HG02852 (cell line): ENCODE results near the gene RNF213.

Experiments
- ATAC-seq: cut with Tn5 transposase; IDR thresholded peaks from one replicate; pipeline ENCODE4 v1.9.1; 2021; ENCODE audit warnings: mild to moderate bottlenecking, moderate library complexity; ENCODE audit not compliant: unreplicated experiment

RNF213 gene

DNA sequence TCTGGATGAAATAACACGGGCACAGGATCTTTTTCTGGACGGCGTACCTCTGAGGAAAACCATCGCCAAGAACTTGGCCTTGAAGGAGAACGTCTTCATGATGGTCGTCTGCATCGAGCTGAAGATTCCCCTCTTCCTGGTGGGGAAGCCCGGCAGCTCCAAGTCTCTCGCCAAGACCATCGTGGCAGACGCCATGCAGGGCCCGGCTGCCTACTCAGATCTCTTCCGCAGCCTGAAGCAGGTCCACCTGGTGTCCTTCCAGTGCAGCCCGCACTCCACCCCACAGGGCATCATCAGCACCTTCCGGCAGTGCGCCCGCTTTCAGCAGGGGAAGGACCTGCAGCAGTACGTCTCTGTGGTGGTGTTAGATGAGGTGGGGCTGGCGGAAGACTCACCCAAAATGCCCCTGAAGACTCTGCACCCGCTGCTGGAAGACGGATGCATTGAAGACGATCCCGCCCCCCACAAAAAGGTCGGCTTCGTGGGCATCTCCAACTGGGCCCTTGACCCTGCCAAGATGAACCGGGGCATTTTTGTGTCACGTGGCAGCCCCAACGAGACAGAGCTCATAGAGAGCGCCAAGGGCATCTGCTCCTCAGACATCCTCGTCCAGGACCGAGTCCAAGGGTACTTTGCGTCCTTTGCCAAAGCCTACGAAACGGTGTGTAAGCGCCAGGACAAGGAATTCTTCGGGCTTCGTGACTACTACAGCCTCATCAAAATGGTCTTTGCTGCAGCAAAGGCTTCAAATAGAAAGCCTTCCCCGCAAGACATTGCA lies 86.0 kb downstream of the RNF213 start:
- ATAC-seq = no peak

DNA sequence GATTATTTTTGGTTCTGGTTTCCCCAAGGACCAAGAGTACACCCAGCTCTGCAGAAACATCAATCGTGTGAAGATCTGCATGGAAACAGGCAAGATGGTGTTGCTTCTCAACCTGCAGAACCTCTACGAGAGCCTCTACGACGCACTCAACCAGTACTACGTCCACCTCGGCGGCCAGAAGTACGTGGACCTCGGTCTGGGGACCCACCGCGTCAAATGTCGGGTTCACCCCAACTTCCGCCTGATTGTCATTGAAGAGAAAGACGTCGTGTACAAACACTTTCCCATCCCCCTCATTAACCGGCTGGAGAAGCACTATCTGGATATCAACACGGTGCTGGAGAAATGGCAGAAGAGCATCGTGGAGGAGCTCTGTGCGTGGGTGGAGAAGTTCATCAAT lies 86.9 kb downstream of the RNF213 start:
- ATAC-seq = no peak

DNA sequence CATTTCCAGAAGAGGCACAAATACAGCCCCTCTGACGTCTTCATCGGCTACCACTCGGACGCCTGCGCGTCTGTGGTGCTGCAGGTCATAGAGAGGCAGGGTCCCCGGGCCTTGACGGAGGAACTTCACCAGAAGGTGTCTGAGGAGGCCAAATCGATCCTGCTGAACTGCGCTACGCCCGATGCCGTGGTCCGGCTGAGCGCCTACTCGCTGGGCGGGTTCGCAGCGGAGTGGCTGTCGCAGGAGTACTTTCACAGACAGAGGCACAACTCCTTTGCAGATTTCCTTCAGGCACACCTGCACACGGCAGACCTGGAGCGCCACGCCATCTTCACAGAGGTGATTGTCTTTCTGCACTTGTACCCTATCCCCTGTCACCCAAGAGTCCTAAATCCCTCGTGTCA lies 87.3 kb downstream of the RNF213 start:
- ATAC-seq = no peak

DNA sequence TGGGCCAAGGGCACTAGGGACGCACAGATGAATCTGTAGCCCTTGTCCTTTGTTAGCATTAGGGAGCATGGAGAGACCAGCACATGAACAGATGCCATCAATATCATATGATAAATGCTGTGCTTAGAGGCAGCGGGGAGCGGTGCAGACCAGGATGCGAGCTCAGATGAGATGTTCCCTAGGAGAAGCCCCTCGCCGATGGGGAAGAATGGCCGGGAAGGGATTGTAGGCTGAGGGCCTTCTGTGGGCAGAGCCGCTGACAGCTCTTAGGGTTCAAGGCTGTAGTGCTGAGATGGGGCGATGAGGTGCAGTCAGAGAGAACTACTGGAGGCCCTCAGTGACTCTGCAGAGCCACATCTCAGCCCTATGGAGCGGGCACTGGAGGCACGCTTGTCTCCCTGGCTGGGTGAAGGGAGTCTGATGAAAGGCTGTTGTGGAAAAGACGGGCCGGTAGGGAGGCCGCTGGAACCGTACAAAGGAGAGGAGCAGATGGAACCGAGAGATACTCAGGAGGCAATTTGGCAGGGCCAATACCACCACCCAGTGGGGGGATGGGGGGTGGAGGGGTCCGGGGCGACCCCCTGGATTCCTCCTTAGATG lies 88.0 kb downstream of the RNF213 start:
- no peak for ATAC-seq

DNA sequence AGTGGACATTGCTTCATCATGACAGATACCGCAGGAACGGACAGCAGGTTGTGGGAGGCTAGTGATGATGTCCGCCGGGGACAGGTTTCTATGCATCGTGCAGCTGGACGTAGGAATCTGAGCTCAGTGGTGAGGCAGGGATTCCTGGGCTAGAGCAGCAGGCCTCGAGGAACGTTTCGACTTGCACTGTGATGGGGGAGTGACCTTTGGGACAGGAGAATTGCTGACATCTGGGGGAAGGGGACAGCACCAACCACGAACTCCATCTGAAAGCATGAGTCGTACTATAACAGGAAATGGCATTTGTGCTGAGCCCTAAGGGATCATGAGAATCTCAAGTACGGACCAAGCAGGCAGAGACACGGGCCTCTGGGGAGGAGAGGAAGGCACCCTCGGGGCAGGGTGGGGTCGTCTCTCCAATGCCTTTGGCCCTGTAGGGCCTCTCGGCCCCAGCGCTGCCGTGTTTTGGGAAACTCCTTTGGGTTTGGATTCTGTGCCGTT lies 88.5 kb downstream of the RNF213 start:
- ATAC-seq = no peak

DNA sequence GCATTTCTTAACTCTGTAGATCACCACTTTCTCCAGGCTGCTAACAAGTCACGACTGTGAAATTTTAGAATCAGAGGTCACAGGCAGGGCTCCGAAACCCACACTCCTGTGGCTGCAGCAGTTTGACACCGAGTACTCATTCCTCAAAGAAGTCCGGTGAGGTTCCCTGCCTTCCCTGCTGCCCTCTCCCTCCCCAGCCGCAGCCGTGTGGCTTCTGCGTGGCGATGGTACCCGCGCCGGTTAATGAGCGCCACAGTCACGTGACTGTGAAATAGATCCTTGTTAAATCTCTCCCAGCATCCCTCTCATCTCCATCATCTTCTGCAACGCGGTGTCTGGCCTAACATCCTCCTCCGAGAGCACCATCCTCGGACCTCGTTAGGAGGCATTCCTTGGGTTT lies 89.1 kb downstream of the RNF213 start:
- ATAC-seq = no peak

DNA sequence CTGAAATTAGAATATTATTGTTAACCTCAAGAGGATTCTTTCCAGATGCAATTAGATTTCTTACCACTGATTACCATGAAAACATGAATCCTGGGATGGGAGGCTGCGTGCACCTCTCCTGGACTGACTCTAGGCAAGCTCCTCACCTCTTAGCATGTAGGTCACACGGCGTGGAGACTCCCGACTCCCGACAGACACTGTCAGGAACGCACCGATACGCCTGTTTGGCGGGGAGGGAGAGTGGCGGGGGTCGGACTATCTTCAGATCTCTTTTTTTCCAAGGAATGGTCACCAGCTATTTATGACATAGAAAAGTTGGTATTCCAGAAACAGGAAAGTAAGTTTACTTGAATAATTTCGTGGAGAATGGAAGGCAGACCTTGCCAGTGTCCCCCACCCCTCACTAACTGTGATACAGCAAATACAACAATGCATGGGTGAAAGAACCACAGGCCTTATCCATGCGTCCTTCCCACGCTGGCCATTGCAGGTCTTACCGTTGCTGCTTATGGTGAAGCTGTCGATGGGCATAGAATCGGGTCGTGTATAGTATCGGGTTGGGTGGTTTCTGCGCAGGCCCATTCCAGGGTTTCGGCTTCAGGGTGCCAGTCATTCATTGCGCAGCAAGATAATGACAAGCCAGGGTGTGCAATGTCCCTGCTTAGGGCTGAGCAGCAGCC lies 91.7 kb downstream of the RNF213 start:
- no peak for ATAC-seq

DNA sequence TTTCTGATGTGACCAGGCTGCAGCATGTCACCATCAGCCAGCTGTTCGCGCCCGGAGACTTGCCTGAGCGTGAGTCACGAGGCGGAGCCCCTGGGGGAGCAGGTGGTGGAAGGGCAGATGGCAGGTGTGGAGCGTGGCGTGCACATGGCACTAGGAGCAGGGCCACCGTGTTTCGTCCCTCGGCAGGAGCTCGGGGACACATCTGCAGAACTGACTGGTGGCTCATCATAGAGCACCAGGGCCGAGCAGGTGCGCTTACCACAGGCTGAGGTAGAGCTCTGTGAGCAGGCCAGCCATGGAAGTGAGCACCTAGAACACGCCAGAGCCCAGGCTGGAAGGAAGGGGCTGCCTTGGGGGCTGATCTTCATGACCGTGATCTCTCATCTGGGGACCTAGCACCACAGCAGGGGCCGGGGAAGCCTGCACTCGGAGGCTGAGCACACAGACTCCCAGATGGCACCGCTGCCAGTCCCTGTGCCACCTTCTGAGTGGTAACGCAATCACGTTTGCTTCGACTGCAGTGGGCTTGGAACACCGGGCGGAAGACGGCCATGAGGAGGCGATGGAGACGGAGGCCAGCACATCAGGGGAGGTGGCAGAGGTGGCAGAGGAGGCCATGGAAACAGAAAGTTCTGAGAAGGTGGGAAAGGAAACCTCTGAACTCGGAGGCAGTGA lies 92.5 kb downstream of the RNF213 start:
- no peak for ATAC-seq

DNA sequence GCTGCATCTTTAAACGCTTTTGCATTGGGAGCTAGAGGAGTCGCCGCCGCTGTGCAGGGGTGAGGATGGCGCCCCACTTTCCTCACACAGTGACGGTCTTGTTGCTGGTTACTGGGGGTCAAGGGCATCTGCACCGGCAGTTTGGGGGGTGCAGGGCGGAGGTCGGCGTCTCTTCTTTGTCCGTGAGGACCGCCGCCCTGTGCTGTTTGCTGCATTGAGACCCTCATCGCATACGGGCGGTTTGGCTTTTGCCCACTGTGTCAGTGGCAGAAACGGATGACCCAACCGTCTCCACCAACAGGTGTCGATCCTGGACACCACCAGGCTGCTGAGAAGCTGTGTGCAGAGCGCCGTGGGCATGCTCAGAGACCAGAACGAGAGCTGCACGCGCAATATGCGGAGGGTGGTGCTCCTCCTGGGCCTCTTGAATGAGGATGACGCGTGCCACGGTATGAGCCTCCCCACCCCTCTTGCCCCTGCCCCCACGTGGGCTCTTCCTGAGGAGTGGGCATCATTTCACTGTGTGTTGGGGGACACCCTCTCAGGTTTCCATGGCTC lies 93.1 kb downstream of the RNF213 start:
- ATAC-seq = no peak

DNA sequence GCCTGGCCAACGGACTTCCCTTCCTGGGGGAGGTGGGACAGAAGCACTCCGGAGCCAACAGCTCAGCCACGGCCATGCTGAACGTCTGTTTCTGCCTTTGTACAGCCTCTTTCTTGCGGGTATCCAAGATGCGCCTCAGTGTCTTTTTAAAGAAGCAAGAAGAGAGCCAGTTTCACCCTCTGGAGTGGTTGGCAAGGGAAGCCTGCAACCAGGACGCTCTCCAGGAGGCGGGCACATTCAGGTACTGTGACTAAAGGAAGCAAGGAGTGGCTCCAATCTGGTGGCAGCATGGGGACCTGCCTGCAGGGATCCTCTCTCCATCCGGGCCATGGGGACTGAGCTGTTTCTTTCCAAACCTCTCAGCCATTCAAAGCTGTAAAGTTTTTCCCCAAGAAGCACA lies 93.7 kb downstream of the RNF213 start:
- ATAC-seq = no peak

DNA sequence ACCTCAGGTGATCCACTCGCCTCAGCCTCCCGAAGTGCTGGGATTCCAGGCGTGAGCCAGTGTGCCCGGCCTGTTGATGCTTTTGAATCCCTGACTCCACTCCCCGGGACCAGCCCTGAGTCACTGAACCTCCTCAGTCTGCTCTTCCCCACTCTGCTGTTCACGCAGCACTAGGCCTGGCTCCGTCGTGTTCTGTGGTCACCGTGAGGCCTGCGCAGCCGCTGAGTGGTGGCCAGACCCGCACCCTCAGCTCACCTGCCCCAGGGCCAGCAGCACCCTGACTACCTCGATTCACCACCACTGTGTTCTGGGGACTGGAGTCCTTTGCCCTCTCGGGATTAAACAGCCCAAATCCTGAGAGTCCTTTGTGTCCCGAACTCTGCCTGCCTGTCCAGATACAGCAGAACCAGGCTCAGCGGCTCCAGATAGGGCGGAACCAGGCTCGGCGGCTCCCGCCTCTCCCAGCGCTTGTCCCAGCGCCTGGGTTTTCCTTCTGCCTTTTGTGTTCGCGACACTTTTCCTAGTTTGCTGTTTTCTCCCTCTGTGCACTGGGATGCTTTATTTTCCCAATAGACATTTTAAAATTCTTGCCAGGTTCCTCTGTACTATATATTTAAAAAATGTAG lies 95.7 kb downstream of the RNF213 start:
- ATAC-seq = no peak

DNA sequence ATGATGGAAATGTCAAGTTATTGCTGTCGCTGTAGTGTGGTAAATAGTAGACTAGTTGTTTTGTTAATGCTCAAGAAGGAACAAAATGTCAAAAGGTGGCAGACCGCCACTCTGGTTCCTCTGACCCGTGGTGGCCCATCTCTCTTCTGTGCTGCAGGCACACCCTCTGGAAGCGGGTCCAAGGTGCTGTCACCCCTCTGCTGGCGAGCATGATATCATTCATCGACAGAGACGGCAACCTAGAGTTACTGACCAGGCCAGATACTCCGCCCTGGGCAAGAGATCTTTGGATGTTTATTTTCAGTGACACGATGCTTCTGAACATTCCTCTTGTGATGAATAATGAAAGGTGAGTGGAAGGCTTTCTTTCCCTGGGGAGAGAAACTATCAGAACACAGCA lies 97.5 kb downstream of the RNF213 start:
- no peak for ATAC-seq

DNA sequence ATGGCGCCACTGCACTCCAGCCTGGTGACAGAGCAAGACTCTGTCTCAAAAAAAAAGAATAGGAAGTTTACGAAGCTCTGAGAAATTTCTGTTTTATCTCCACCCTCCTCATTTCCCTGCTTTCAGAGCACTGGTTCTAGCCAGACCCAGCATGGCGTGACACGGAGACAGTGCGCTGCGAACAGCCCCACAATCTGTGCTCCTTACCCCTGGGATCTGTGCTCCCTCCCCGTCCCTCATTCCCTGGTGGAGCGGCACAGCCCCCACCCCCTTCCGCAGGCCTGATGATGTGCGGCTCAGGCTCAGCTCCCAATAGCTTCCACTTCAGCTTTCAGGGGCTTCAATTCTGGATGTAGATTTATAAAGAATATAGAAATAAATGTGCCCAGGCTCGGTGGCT lies 98.2 kb downstream of the RNF213 start:
- ATAC-seq = no peak

DNA sequence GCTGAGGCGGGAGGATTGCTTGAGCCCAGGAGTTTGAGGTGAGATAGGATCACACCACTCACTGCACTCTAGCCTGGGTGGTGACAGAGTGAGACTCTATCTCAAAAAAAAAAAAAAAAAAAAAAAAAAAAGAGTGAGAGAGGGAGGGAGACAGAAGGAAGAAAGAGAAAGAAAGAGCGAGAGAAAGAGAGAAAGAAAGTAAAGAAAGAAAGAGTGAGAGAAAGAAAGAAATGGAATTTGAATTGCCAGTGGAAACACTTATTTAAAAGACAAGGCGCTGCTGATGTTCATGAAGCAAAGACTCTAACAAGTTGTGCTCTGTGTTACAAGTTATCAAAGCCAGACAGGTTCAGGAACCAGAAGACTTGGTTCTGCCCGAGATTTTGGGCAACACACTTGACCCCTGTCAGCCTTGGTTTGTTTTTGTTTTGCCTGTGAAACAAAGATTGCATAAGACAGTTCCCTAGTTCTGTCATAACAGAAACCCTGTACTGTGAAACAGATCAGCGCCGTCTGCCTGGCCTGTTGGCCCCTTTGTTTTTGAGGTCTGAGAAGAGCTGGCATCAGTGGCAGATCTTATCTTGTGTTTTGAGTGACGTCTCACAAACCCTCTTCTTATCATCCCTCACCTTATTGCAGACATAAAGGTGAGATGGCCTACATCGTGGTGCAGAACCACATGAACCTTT lies 98.9 kb downstream of the RNF213 start:
- ATAC-seq = no peak

DNA sequence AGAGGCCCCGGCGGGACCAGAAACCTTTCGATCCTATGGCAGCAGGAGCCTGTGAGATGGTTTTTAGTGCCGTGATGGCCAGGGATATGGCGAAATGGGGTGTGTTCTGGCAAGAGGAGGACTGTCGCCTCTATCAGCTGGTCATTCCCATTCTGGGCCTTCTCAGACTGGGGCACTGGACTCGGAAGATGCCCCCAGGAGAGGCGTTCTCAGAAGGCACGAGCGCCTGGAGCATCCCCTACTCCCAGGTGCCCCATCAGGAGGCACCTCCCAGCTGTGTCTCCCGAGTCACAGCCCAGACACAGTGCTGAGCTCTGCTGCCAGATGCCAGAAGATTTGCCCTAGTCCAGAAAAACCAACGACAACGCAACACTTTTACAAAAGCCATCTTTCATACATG lies 99.7 kb downstream of the RNF213 start:
- ATAC-seq = no peak

DNA sequence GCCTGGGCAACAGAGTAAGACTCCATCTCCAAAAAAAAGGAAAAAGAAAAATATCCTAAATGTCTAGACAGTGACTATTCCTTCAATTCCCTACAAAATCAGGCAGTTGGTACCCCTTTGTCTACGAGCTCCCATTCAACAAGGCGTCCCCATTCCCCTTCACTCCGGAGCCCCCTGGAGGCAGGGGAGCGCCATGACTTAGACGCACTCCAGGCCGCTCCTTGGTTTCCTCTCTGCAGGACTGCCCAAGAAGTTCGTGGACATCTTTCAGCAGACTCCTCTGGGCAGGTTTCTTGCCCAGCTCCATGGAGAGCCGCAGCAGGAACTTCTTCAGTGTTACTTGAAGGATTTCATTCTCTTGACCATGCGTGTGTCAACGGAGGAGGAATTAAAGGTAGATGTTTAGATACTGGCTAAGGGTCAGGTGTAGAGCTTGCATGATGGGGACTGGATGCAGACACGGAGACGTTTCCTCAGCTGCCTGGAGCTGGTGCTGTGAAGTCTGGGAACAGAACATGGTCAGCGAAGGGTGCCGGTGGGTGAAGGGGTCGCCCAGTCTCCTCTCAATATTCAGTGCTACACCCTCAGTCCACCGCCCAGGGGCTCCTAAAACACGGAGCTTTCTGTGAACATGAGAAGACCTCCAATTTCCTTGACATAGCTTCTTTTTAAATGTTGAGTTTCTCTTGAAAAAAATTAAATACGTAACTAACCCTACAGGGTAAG lies 101.0 kb downstream of the RNF213 start:
- no peak for ATAC-seq

DNA sequence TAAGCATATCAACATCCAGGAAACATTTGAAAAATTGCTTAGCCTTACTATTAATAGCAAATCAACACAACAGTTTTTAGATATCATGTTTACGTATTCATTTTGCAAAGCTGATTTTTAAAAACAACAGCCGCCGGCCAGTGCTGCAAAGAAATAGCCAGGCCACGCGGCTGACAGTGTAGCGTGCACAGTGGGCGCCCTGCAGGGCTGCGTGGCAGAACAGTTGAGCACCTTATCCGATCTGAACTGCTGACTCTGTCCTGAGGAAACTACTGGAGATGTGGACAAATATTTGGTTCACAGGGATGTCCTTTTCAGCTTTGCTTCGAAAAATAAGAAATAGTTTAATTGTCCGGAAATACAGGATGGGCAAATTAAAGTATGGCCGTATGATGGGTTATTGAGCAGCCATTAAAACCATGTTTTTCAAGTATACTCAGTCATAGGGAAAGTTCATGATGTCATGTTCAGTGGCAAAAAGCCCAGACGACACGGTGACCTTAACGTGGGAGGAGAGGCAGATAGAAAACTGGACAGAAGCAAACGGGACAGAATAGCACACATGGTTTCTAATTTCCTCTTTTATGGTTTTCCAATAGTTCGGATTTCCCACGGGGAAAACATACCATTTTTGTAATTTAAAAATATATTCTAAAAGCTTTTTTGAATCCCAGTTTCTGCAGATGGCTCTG lies 101.9 kb downstream of the RNF213 start:
- ATAC-seq = no peak

DNA sequence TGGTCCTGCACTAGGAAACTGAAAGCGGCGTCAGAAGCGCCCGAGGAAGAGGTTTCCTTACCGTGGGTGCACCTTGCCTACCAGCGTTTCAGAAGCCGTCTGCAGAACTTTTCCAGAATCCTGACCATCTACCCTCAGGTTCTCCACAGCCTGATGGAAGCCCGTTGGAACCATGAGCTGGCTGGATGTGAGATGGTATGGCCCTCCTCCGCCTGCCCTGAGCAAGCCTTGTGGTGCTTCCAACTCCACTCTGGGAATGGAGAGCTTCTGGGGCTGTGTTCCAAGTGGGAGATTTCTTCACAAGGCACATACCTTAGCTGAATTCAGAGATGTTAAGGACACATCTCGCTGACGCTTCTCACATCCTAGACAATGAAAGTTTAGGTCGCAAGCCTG lies 102.5 kb downstream of the RNF213 start:
- no peak for ATAC-seq

DNA sequence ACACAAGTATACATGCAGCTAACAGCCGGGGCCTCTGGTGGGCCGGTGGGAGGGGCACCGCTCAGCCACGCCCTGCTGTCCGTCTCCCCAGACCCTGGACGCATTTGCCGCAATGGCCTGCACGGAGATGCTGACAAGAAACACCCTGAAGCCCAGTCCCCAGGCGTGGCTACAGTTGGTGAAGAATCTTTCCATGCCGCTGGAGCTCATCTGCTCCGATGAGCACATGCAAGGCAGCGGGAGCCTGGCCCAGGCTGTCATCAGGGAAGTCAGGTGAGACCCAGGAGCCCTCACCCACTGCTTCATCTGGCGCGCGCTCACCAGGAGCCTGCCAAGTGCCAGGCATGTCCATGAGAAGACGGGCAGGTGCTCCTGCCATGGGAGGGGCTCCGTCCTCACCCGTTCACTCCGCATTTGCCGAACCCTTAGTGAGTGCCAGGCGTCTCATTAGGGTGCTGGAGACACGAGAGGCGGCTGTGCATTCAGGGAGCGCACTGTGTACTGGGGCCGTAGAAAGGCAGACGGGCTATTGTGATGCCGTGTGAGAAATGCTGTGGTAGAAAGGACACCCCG lies 103.0 kb downstream of the RNF213 start:
- no peak for ATAC-seq
